Measurements from ENCODE around the gene RPA1. TPM values are rescaled to one million over a fixed set of nuclear protein-coding genes. Genes with fewer than 3 reads are reported as not detected.

Gene RPA1
- total RNA-seq, 1 donor from 2014 or later, result 54.0 TPM

DNA sequence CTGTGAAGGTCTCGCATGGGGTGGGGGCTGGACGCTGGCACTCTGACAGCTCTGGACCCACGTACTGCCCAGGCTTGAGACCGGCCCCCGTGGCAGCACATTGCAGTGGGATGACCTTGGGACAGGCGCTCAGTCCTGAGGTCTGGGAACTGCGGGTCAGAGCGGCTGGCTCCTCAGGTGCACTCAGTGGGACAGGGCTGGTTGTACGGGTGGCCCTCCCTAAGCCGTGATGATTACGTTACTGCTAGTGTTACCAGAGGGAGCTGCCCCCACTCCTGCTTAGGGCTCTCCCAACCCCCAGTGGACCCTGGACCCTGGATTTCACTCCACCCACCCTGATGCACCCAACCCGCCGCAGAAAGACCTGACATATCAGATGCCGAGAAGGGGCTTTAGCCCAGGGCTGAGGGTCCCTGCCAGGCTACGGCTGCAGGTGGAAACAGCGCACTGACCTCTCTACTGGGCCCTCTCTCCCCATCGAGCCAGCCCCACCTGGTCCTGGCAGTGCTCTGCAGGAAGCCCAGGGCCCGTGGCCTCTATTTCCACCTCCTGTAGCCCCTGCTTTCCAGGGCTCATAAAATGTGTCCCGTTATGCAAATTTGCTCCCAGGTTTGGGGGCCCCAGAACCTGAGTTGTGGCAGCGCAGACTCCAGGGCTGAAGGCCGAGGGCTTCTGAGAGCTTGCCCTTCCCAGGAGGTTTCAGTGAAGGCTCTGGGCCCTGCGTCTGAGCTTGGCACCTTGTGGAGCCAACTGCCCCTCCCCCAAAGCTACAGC, 118.1 kb downstream of the RPA1 start:
- peak; percentile 49 for DNase-seq
- peak; percentile 79 for ATAC-seq (ENCODE audit: poor library complexity)
- intact Hi-C loops (cut with DNase I), result no loop called here

- ATAC-seq (ENCODE audit: poor library complexity) (no peak), DNase-seq (no peak)
- intact Hi-C loops (cut with DNase I), result no loop called here
These were observed 118.7 kb downstream of the RPA1 start for GRCh38 chr17:1948517-1948825.

Other genes starting within 250 kb of the RPA1 start
- gene SLC43A2, start 201.2 kb upstream of the RPA1 start, total RNA-seq, result 4.2 TPM
- 11.2 TPM for gene SCARF1, start 184.3 kb upstream of the RPA1 start, total RNA-seq
- 74.6 TPM for gene RILP, start 180.1 kb upstream of the RPA1 start, total RNA-seq
- 125 TPM for gene PRPF8, start 145.1 kb upstream of the RPA1 start, total RNA-seq
- gene TLCD2, start 119.6 kb upstream of the RPA1 start, total RNA-seq, result 2.0 TPM
- 8.5 TPM for gene WDR81, start 105.3 kb upstream of the RPA1 start, total RNA-seq
- gene SERPINF2, start 87.1 kb upstream of the RPA1 start, total RNA-seq, result 0.32 TPM
- 131 TPM for gene SERPINF1, start 67.9 kb upstream of the RPA1 start, total RNA-seq
- gene SMYD4, start 103 bp upstream of the RPA1 start, total RNA-seq, result 8.6 TPM
- gene RTN4RL1, start 195.3 kb downstream of the RPA1 start, total RNA-seq, result 3.4 TPM
- 26.8 TPM for gene DPH1, start 200.1 kb downstream of the RPA1 start, total RNA-seq
- 13.7 TPM for gene OVCA2, start 212.0 kb downstream of the RPA1 start, total RNA-seq
- gene HIC1, start 225.1 kb downstream of the RPA1 start, total RNA-seq, result 19.3 TPM

Data from Right ventricle myocardium superior (tissue), 1 donor.